Measurements from ENCODE around the gene FRMD1.

DNA sequence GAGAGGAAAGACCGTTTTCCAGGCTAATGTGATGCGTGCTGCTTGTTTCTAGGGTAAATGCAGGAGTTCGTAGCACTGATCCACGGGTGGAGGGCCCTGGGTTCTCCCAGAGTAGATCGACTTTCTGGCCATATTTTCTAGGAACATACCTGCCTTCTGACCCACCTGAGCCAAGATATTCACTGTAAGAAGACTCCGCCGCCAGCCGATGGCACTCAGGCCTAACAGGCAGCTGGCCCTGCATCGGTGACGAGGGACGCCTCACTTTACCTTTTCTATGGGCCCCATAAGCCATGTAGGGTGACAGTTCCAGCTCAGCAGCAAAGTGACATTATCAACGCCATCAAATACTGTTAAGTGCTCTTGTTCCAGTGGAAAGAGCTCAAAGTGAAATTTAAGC, 30.2 kb upstream of the FRMD1 start:
- TF ChIP-seq REST (IDR thresholded peaks at IDR 0.05; ENCODE audit: insufficient read depth in 1 of 2, low read depth in 2 of 2, low read length in 2 of 2) (no peak), POLR2AphosphoS5 (IDR thresholded peaks at IDR 0.05; ENCODE audit: low read depth, low read length) (no peak)

All from PFSK-1 (cell line).